Measurements from ENCODE around the gene IL23R. TPM values are rescaled to one million over a fixed set of nuclear protein-coding genes. Genes with fewer than 3 reads are reported as not detected.

IL23R gene
- polyA plus RNA-seq, 4 donors, result 0.06 to 1.3 TPM; not detected in 2

DNA sequence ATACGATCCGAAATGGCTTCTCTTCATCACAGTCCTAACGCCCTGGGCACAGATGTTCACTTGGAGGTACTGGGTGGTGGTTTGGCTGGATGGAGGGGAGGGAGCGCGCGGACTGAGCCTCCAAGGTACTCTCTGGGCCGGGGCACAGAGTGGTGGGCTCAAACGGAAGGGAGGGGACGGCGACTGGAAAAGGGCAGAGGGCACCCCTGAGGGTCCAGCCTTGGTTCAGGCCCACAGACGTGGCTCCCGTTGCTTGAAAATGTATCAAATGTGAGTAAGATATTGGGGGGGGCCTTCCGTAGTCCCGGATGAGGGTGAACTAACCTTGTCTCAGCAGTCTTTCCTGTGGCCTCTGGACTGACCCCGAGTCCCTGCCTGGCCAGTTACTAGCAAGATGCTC is 141.9 kb downstream of the IL23R start:
- no peaks in the 10 kb centered on the region for H3K9me3 ChIP-seq (ENCODE audit: control insufficient read depth in 2 of 2, insufficient read depth in 1 of 2, low read depth in 1 of 2, low read length in 1 of 2)
- DNase-seq (no peak), FAIRE-seq (no peak)
- WGBS, 3 donors, result 29 to 47% (median 31%) methylated on average over 15 of the region's 15 CpGs
- peaks cover 2 to 5% (median 3%) of the 10 kb centered on the region in 3 donors for H3K4me1 ChIP-seq (ENCODE audit: control insufficient read depth in 3 of 3, insufficient read depth in 2 of 3, low read depth in 1 of 3, low read length in 2 of 3)
- peaks cover 2 to 19% (median 4%) of the 10 kb centered on the region in 3 donors for H3K27me3 ChIP-seq (ENCODE audit: control insufficient read depth in 3 of 3, insufficient read depth in 3 of 3, low read length in 3 of 3)
- H3K4me3 ChIP-seq (ENCODE audit: low read depth in 1 of 3, low read length in 3 of 3), result peak overlapping the region in 2 of 3 donors; percentile 12 to 54
- no peak overlapping the region for H3K27ac ChIP-seq (ENCODE audit: low read depth in 1 of 3, low read length in 2 of 3)
- H3K36me3 ChIP-seq (ENCODE audit: control insufficient read depth in 3 of 3, insufficient read depth in 2 of 3, low read depth in 1 of 3, low read length in 3 of 3), result no peaks in the 10 kb centered on the region

Other genes with a start within 250 kb of the IL23R start
- gene DNAI4, start 241.6 kb upstream of the IL23R start, polyA plus RNA-seq, result 1 to 10 TPM in 2 of 4 donors, under 1 TPM in 2; 0.54 to 3.4 (median 0.96) TPM
- gene MIER1, start 241.5 kb upstream of the IL23R start, polyA plus RNA-seq, result 10 to 100 TPM; 13.0 to 36.1 (median 18.3) TPM
- 10 to 100 TPM in 1 of 4 donors, 1 to 10 TPM in 3; 4.6 to 54.3 (median 6.6) TPM for gene SLC35D1, start 112.3 kb upstream of the IL23R start, polyA plus RNA-seq
- under 1 TPM in 1 of 4 donors, not detected in 3; 0.21 TPM for gene C1orf141, start 31.5 kb upstream of the IL23R start, polyA plus RNA-seq
- gene IL12RB2, start 141.4 kb downstream of the IL23R start, polyA plus RNA-seq, result under 1 TPM in 3 of 4 donors, not detected in 1; 0.21 to 0.54 (median 0.52) TPM

Measured in small intestine (tissue), 7 donors.